HEK293 (cell line): ENCODE data around the gene FRAS1.

Experiments used
- CTCF ChIP-seq: fragments of 450-650 bp; formaldehyde crosslinking; IDR thresholded peaks from 2 replicates; pipeline ENCODE4 v1.5.1; 2016; ENCODE audit warnings: missing biosample characterization, missing genetic modification characterization
- HOXA7 ChIP-seq: sonication (generic); formaldehyde crosslinking; IDR thresholded peaks from 2 replicates; pipeline ENCODE4 v1.8.1; 2022; ENCODE audit warnings: missing genetic modification reagents, borderline replicate concordance
- OSR2 ChIP-seq: fragments of 450-650 bp; formaldehyde crosslinking; IDR thresholded peaks from 2 replicates; pipeline ENCODE4 v1.5.1; 2016; ENCODE audit warnings: missing biosample characterization, missing genetic modification characterization
- ZNF561 ChIP-seq: fragments of 450-650 bp; IDR thresholded peaks from 2 replicates; pipeline ENCODE4 v1.5.1; 2018; ENCODE audit warnings: missing biosample characterization, missing genetic modification characterization, borderline replicate concordance
- ZNF660 ChIP-seq: fragments of 450-650 bp; IDR thresholded peaks from 2 replicates; pipeline ENCODE4 v1.5.1; 2018; ENCODE audit warnings: missing biosample characterization, mild to moderate bottlenecking, missing genetic modification characterization
- TF ChIP-seq, protein P1 (sequence below): fragments of 450-650 bp; formaldehyde crosslinking; IDR thresholded peaks from 2 replicates; pipeline ENCODE4 v1.5.1; 2016; ENCODE audit warnings: missing biosample characterization, missing genetic modification characterization

- TF ChIP-seq HOXA7 (CRISPR knock-in tag) (no peak), CTCF (tag by site-specific recombination) (no peak), ZNF561 (tag by site-specific recombination) (no peak), OSR2 (tag by site-specific recombination) (no peak), ZNF660 (tag by site-specific recombination) (no peak)
- TF ChIP-seq, protein P1, sequence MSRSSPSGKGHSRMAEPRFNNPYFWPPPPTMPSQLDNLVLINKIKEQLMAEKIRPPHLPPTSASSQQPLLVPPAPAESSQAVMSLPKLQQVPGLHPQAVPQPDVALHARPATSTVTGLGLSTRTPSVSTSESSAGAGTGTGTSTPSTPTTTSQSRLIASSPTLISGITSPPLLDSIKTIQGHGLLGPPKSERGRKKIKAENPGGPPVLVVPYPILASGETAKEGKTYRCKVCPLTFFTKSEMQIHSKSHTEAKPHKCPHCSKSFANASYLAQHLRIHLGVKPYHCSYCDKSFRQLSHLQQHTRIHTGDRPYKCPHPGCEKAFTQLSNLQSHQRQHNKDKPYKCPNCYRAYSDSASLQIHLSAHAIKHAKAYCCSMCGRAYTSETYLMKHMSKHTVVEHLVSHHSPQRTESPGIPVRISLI (tag by site-specific recombination): no peak
Observed at GRCh38 chr4:78483811-78484210, 426.7 kb downstream of the FRAS1 start.
